Measurements from ENCODE around the gene ABCG8.
A peak's percentile ranks its signal among the peaks of the same experiment; 100 is the strongest.

The ABCG8 gene

GRCh38 chr2:43814711-43815110 lies 24.1 kb upstream of the ABCG8 start:
- DNase-seq: no peak
- no peak for TF ChIP-seq GATA1 (IDR thresholded peaks at IDR 0.05; ENCODE audit: low read depth, low read length)
- no peak for TF ChIP-seq POLR2A (IDR thresholded peaks at IDR 0.05; ENCODE audit: low read length)

GRCh38 chr2:43818761-43819160 lies 20.0 kb upstream of the ABCG8 start:
- TF ChIP-seq POLR2A (IDR thresholded peaks at IDR 0.05; ENCODE audit: low read length) (no peak), GATA1 (IDR thresholded peaks at IDR 0.05; ENCODE audit: low read depth, low read length) (no peak)
- peak in 1 of 2 experiments; percentile 9 for DNase-seq

GRCh38 chr2:43819491-43820163 lies 19.1 kb upstream of the ABCG8 start:
- no peak for DNase-seq
- no peak for TF ChIP-seq GATA1 (IDR thresholded peaks at IDR 0.05; ENCODE audit: low read depth, low read length)
- no peak for TF ChIP-seq POLR2A (IDR thresholded peaks at IDR 0.05; ENCODE audit: low read length)

GRCh38 chr2:43822839-43823238 lies 15.9 kb upstream of the ABCG8 start:
- no peak for DNase-seq
- no peak for TF ChIP-seq GATA1 (IDR thresholded peaks at IDR 0.05; ENCODE audit: low read depth, low read length)
- no peak for TF ChIP-seq POLR2A (IDR thresholded peaks at IDR 0.05; ENCODE audit: low read length)

GRCh38 chr2:43823751-43824150 lies 15.0 kb upstream of the ABCG8 start:
- TF ChIP-seq GATA1 (IDR thresholded peaks at IDR 0.05; ENCODE audit: low read depth, low read length): no peak
- TF ChIP-seq POLR2A (IDR thresholded peaks at IDR 0.05; ENCODE audit: low read length): no peak
- no peak for DNase-seq

GRCh38 chr2:43824512-43824911 lies 14.3 kb upstream of the ABCG8 start:
- no peak for DNase-seq
- TF ChIP-seq GATA1 (IDR thresholded peaks at IDR 0.05; ENCODE audit: low read depth, low read length) (no peak), POLR2A (IDR thresholded peaks at IDR 0.05; ENCODE audit: low read length) (no peak)

GRCh38 chr2:43824951-43825493 lies 13.7 kb upstream of the ABCG8 start:
- no peak for TF ChIP-seq GATA1 (IDR thresholded peaks at IDR 0.05; ENCODE audit: low read depth, low read length)
- TF ChIP-seq POLR2A (IDR thresholded peaks at IDR 0.05; ENCODE audit: low read length): no peak
- no peak for DNase-seq

- TF ChIP-seq GATA1 (IDR thresholded peaks at IDR 0.05; ENCODE audit: low read depth, low read length): no peak
- no peak for TF ChIP-seq POLR2A (IDR thresholded peaks at IDR 0.05; ENCODE audit: low read length)
- DNase-seq: no peak
These were observed 12.9 kb upstream of the ABCG8 start for GRCh38 chr2:43825841-43826240.

- TF ChIP-seq GATA1 (IDR thresholded peaks at IDR 0.05; ENCODE audit: low read depth, low read length): no peak
- TF ChIP-seq POLR2A (IDR thresholded peaks at IDR 0.05; ENCODE audit: low read length): no peak
These were observed 12.2 kb upstream of the ABCG8 start for GRCh38 chr2:43826305-43827250.

GRCh38 chr2:43831543-43832294 lies 7.1 kb upstream of the ABCG8 start:
- TF ChIP-seq GATA1 (IDR thresholded peaks at IDR 0.05; ENCODE audit: low read depth, low read length): no peak
- no peak for TF ChIP-seq POLR2A (IDR thresholded peaks at IDR 0.05; ENCODE audit: low read length)
- no peak for DNase-seq

More at GRCh38 chr2:43826305-43827250, 12.2 kb upstream of the ABCG8 start:
- DNase-seq: no peak

GRCh38 chr2:43832457-43832856 lies 6.3 kb upstream of the ABCG8 start:
- DNase-seq: peak in 1 of 2 experiments; percentile 7

GRCh38 chr2:43837033-43837432 lies 1.7 kb upstream of the ABCG8 start:
- no peak for TF ChIP-seq POLR2A (IDR thresholded peaks at IDR 0.05; ENCODE audit: low read length)
- TF ChIP-seq GATA1 (IDR thresholded peaks at IDR 0.05; ENCODE audit: low read depth, low read length): no peak
- DNase-seq: no peak

More at GRCh38 chr2:43832457-43832856, 6.3 kb upstream of the ABCG8 start:
- no peak for TF ChIP-seq GATA1 (IDR thresholded peaks at IDR 0.05; ENCODE audit: low read depth, low read length)
- no peak for TF ChIP-seq POLR2A (IDR thresholded peaks at IDR 0.05; ENCODE audit: low read length)

GRCh38 chr2:43837831-43838559 lies 776 bp upstream of the ABCG8 start:
- TF ChIP-seq GATA1 (IDR thresholded peaks at IDR 0.05; ENCODE audit: low read depth, low read length): no peak
- TF ChIP-seq POLR2A (IDR thresholded peaks at IDR 0.05; ENCODE audit: low read length): no peak
- DNase-seq: no peak

Data from erythroblast (primary cell).